Measurements from ENCODE around the gene PLCZ1.

- TF ChIP-seq REST (IDR thresholded peaks at IDR 0.05; ENCODE audit: insufficient replicate concordance, low read depth) (no peak), CTCF (IDR thresholded peaks at IDR 0.05; ENCODE audit: insufficient read depth, low read length) (no peak)
These were observed 79.6 kb downstream of the PLCZ1 start for GRCh38 chr12:18658179-18658578.
